Measurements from ENCODE around the gene PTPRG.

The PTPRG gene

GRCh38 chr3:61935814-61936213 lies 374.4 kb downstream of the PTPRG start:
- no peaks in the 10 kb centered on the region for H3K36me3 ChIP-seq (ENCODE audit: control insufficient read depth, insufficient read depth, low read length)
- H3K4me3 ChIP-seq (ENCODE audit: low read length): peak overlapping the region; percentile 9
- H3K27me3 ChIP-seq (ENCODE audit: control insufficient read depth, insufficient read depth, low read length): no peaks in the 10 kb centered on the region
- H3K9me3 ChIP-seq (ENCODE audit: control insufficient read depth, low read length): no peaks in the 10 kb centered on the region
- H3K9ac ChIP-seq (ENCODE audit: low read length): no peak overlapping the region
- peaks cover 14% of the 10 kb centered on the region for H3K4me1 ChIP-seq (ENCODE audit: control insufficient read depth, insufficient read depth, low read length)

GRCh38 chr3:61936344-61936937 lies 375.1 kb downstream of the PTPRG start:
- Histone ChIP-seq H3K36me3 (ENCODE audit: control insufficient read depth, insufficient read depth, low read length) (no peaks in the 10 kb centered on the region), H3K27me3 (ENCODE audit: control insufficient read depth, insufficient read depth, low read length) (no peaks in the 10 kb centered on the region), H3K9me3 (ENCODE audit: control insufficient read depth, low read length) (no peaks in the 10 kb centered on the region), H3K9ac (ENCODE audit: low read length) (no peak overlapping the region), H3K4me3 (ENCODE audit: low read length) (peak overlapping the region; percentile 9), H3K4me1 (ENCODE audit: control insufficient read depth, insufficient read depth, low read length) (peaks cover 14% of the 10 kb centered on the region)

GRCh38 chr3:61937477-61937876 lies 376.1 kb downstream of the PTPRG start:
- peaks cover 14% of the 10 kb centered on the region for H3K4me1 ChIP-seq (ENCODE audit: control insufficient read depth, insufficient read depth, low read length)
- H3K27me3 ChIP-seq (ENCODE audit: control insufficient read depth, insufficient read depth, low read length): no peaks in the 10 kb centered on the region
- H3K36me3 ChIP-seq (ENCODE audit: control insufficient read depth, insufficient read depth, low read length): no peaks in the 10 kb centered on the region
- no peaks in the 10 kb centered on the region for H3K9me3 ChIP-seq (ENCODE audit: control insufficient read depth, low read length)
- no peak overlapping the region for H3K9ac ChIP-seq (ENCODE audit: low read length)
- no peak overlapping the region for H3K4me3 ChIP-seq (ENCODE audit: low read length)

GRCh38 chr3:61938878-61939549 lies 377.6 kb downstream of the PTPRG start:
- peaks cover 14% of the 10 kb centered on the region for H3K4me1 ChIP-seq (ENCODE audit: control insufficient read depth, insufficient read depth, low read length)
- H3K9me3 ChIP-seq (ENCODE audit: control insufficient read depth, low read length): no peaks in the 10 kb centered on the region
- H3K36me3 ChIP-seq (ENCODE audit: control insufficient read depth, insufficient read depth, low read length): no peaks in the 10 kb centered on the region
- H3K4me3 ChIP-seq (ENCODE audit: low read length): no peak overlapping the region
- H3K9ac ChIP-seq (ENCODE audit: low read length): no peak overlapping the region
- H3K27me3 ChIP-seq (ENCODE audit: control insufficient read depth, insufficient read depth, low read length): no peaks in the 10 kb centered on the region

- no peaks in the 10 kb centered on the region for H3K9me3 ChIP-seq (ENCODE audit: control insufficient read depth, low read length)
- H3K27me3 ChIP-seq (ENCODE audit: control insufficient read depth, insufficient read depth, low read length): no peaks in the 10 kb centered on the region
- H3K9ac ChIP-seq (ENCODE audit: low read length): no peak overlapping the region
- peaks cover 14% of the 10 kb centered on the region for H3K4me1 ChIP-seq (ENCODE audit: control insufficient read depth, insufficient read depth, low read length)
- no peak overlapping the region for H3K4me3 ChIP-seq (ENCODE audit: low read length)
- no peaks in the 10 kb centered on the region for H3K36me3 ChIP-seq (ENCODE audit: control insufficient read depth, insufficient read depth, low read length)
These were observed 378.9 kb downstream of the PTPRG start for GRCh38 chr3:61940236-61940635.

- H3K4me1 ChIP-seq (ENCODE audit: control insufficient read depth, insufficient read depth, low read length): peaks cover 4% of the 10 kb centered on the region
- H3K27me3 ChIP-seq (ENCODE audit: control insufficient read depth, insufficient read depth, low read length): no peaks in the 10 kb centered on the region
- H3K9ac ChIP-seq (ENCODE audit: low read length): no peak overlapping the region
- H3K36me3 ChIP-seq (ENCODE audit: control insufficient read depth, insufficient read depth, low read length): no peaks in the 10 kb centered on the region
- H3K4me3 ChIP-seq (ENCODE audit: low read length): no peak overlapping the region
- H3K9me3 ChIP-seq (ENCODE audit: control insufficient read depth, low read length): no peaks in the 10 kb centered on the region
These were observed 382.6 kb downstream of the PTPRG start for GRCh38 chr3:61943975-61944374.

- no peaks in the 10 kb centered on the region for H3K36me3 ChIP-seq (ENCODE audit: control insufficient read depth, insufficient read depth, low read length)
These were observed 383.4 kb downstream of the PTPRG start for GRCh38 chr3:61944726-61945125.

GRCh38 chr3:61945657-61946056 lies 384.3 kb downstream of the PTPRG start:
- Histone ChIP-seq H3K27me3 (ENCODE audit: control insufficient read depth, insufficient read depth, low read length) (no peaks in the 10 kb centered on the region), H3K4me3 (ENCODE audit: low read length) (no peak overlapping the region), H3K4me1 (ENCODE audit: control insufficient read depth, insufficient read depth, low read length) (no peaks in the 10 kb centered on the region), H3K36me3 (ENCODE audit: control insufficient read depth, insufficient read depth, low read length) (no peaks in the 10 kb centered on the region), H3K9me3 (ENCODE audit: control insufficient read depth, low read length) (no peaks in the 10 kb centered on the region), H3K9ac (ENCODE audit: low read length) (no peak overlapping the region)

More at GRCh38 chr3:61944726-61945125, 383.4 kb downstream of the PTPRG start:
- no peaks in the 10 kb centered on the region for H3K4me1 ChIP-seq (ENCODE audit: control insufficient read depth, insufficient read depth, low read length)
- H3K27me3 ChIP-seq (ENCODE audit: control insufficient read depth, insufficient read depth, low read length): no peaks in the 10 kb centered on the region
- no peak overlapping the region for H3K4me3 ChIP-seq (ENCODE audit: low read length)
- no peaks in the 10 kb centered on the region for H3K9me3 ChIP-seq (ENCODE audit: control insufficient read depth, low read length)
- H3K9ac ChIP-seq (ENCODE audit: low read length): no peak overlapping the region

GRCh38 chr3:61946570-61947324 lies 385.4 kb downstream of the PTPRG start:
- Histone ChIP-seq H3K9ac (ENCODE audit: low read length) (no peak overlapping the region), H3K27me3 (ENCODE audit: control insufficient read depth, insufficient read depth, low read length) (no peaks in the 10 kb centered on the region), H3K4me1 (ENCODE audit: control insufficient read depth, insufficient read depth, low read length) (no peaks in the 10 kb centered on the region), H3K4me3 (ENCODE audit: low read length) (no peak overlapping the region), H3K9me3 (ENCODE audit: control insufficient read depth, low read length) (no peaks in the 10 kb centered on the region), H3K36me3 (ENCODE audit: control insufficient read depth, insufficient read depth, low read length) (no peaks in the 10 kb centered on the region)

GRCh38 chr3:61947456-61947855 lies 386.1 kb downstream of the PTPRG start:
- Histone ChIP-seq H3K9ac (ENCODE audit: low read length) (no peak overlapping the region), H3K4me3 (ENCODE audit: low read length) (no peak overlapping the region), H3K4me1 (ENCODE audit: control insufficient read depth, insufficient read depth, low read length) (no peaks in the 10 kb centered on the region)

GRCh38 chr3:61948699-61949305 lies 387.4 kb downstream of the PTPRG start:
- Histone ChIP-seq H3K4me1 (ENCODE audit: control insufficient read depth, insufficient read depth, low read length) (no peaks in the 10 kb centered on the region), H3K27me3 (ENCODE audit: control insufficient read depth, insufficient read depth, low read length) (no peaks in the 10 kb centered on the region), H3K9me3 (ENCODE audit: control insufficient read depth, low read length) (no peaks in the 10 kb centered on the region), H3K4me3 (ENCODE audit: low read length) (no peak overlapping the region), H3K36me3 (ENCODE audit: control insufficient read depth, insufficient read depth, low read length) (no peaks in the 10 kb centered on the region), H3K9ac (ENCODE audit: low read length) (no peak overlapping the region)

More at GRCh38 chr3:61947456-61947855, 386.1 kb downstream of the PTPRG start:
- Histone ChIP-seq H3K9me3 (ENCODE audit: control insufficient read depth, low read length) (no peaks in the 10 kb centered on the region), H3K27me3 (ENCODE audit: control insufficient read depth, insufficient read depth, low read length) (no peaks in the 10 kb centered on the region), H3K36me3 (ENCODE audit: control insufficient read depth, insufficient read depth, low read length) (no peaks in the 10 kb centered on the region)

GRCh38 chr3:61954097-61954540 lies 392.7 kb downstream of the PTPRG start:
- H3K27me3 ChIP-seq (ENCODE audit: control insufficient read depth, insufficient read depth, low read length): no peaks in the 10 kb centered on the region
- no peak overlapping the region for H3K9ac ChIP-seq (ENCODE audit: low read length)

More at GRCh38 chr3:61954097-61954540, 392.7 kb downstream of the PTPRG start:
- no peaks in the 10 kb centered on the region for H3K9me3 ChIP-seq (ENCODE audit: control insufficient read depth, low read length)
- H3K4me1 ChIP-seq (ENCODE audit: control insufficient read depth, insufficient read depth, low read length): peaks cover 8% of the 10 kb centered on the region
- H3K36me3 ChIP-seq (ENCODE audit: control insufficient read depth, insufficient read depth, low read length): no peaks in the 10 kb centered on the region
- H3K4me3 ChIP-seq (ENCODE audit: low read length): no peak overlapping the region

All from mucosa of stomach (tissue), 1 donor.